Mesothelial cell of epicardium (in vitro differentiated cells): ENCODE measurements around the gene CYTH1. TPM values are rescaled to one million over a fixed set of nuclear protein-coding genes. Genes with fewer than 3 reads are reported as not detected.
A peak's percentile ranks its signal among the peaks of the same experiment; 100 is the strongest.

Experiments
- DNase-seq, 2 experiments: peaks; one replicate each; pipeline ENCODE4 v3.0.0; 2021; ENCODE audit warnings: low spot score in 2 of 2; ENCODE audit not compliant: unreplicated experiment in 2 of 2
- H3K27ac Mint-ChIP-seq: 2 replicates; pipeline ENCODE4 v1.8.0; 2021; ENCODE audit warnings: mixed read lengths
- H3K27me3 Mint-ChIP-seq: 2 replicates; pipeline ENCODE4 v1.8.0; 2021; ENCODE audit warnings: low read depth, mixed read lengths
- H3K36me3 Mint-ChIP-seq: 2 replicates; pipeline ENCODE4 v1.8.0; 2021; ENCODE audit warnings: mixed read lengths
- H3K4me1 Mint-ChIP-seq: 2 replicates; pipeline ENCODE4 v1.8.0; 2021; ENCODE audit warnings: mixed read lengths
- H3K4me3 Mint-ChIP-seq: 2 replicates; pipeline ENCODE4 v1.8.0; 2021; ENCODE audit warnings: mild to moderate bottlenecking, moderate library complexity, mixed read lengths
- H3K9me3 Mint-ChIP-seq: 2 replicates; pipeline ENCODE4 v1.8.0; 2021; ENCODE audit warnings: mixed read lengths
- total RNA-seq: library from RNA; stranded (reverse); gene quantifications from 3 replicates; pipeline ENCODE4 v1.2.1, GENCODE V29; 2021
- TF ChIP-seq, protein P1 (sequence below): fragments of 200-600 bp; sonication (generic); IDR thresholded peaks from one replicate; pipeline ENCODE4 v1.5.0; 2021; ENCODE audit warnings: antibody characterized with exemption; ENCODE audit not compliant: unreplicated experiment

CYTH1 gene
- total RNA-seq, 1 donor from 2014 or later: 42.8 TPM

DNA sequence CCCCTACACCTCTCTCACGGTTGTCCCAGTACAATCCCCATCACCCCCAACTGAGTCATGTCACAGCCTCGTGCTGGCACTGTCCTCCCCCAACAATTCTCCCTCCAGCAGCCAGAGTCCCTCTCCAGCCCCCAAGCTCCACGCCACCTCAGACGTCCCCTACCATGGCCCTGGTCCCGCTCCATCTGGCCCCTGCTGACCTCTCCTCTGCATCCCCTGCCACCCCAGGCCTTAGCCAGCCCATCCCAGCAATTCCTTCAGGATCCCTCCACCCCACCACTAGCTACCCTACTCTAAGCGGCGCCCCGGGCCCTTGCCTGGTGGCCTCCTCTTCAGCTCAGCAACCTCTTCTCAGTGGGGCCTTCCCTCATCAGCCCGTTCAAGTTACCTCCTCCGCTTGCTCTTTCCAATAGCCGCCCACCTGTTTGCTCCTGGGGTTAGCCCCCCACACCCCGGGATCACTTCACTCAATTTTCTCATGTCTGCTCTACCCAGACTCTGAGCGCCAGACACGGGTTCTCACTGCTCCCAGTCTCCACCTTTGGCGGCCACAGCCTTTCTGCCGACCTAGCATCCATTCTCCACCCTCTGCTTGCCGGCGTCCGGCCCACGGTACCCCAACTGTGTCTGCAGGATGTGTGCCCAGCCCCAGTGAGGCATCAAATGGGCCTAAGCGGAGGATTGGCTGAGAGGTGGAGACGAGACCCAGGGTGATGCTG is 112.7 kb downstream of the CYTH1 start:
- no peak overlapping the region for H3K4me3 Mint-ChIP-seq
- H3K27ac Mint-ChIP-seq: no peak overlapping the region
- TF ChIP-seq, protein P1, sequence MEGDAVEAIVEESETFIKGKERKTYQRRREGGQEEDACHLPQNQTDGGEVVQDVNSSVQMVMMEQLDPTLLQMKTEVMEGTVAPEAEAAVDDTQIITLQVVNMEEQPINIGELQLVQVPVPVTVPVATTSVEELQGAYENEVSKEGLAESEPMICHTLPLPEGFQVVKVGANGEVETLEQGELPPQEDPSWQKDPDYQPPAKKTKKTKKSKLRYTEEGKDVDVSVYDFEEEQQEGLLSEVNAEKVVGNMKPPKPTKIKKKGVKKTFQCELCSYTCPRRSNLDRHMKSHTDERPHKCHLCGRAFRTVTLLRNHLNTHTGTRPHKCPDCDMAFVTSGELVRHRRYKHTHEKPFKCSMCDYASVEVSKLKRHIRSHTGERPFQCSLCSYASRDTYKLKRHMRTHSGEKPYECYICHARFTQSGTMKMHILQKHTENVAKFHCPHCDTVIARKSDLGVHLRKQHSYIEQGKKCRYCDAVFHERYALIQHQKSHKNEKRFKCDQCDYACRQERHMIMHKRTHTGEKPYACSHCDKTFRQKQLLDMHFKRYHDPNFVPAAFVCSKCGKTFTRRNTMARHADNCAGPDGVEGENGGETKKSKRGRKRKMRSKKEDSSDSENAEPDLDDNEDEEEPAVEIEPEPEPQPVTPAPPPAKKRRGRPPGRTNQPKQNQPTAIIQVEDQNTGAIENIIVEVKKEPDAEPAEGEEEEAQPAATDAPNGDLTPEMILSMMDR: no peak

DNA sequence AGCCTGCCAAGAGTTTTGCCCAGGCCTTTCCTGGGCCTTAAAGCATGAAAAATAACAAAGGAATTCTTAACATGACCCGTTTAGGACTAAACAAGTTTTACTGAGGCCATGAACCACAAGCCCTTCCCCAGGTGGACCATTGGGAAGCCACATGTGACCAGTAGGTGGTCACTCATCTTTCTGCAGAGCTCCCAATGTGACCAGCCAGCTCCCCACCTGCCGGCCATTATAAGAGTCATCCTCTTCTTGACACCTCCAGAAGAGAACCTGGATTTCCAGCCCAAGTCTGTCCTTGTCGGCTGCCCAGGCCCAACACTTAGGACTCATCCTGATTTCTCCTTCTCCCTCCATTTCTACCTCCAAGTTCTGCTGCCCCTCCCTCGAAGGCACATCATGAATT is 113.2 kb downstream of the CYTH1 start:
- Mint-ChIP-seq H3K4me1 (peaks cover 35% of the 10 kb centered on the region), H3K36me3 (peaks cover 12% of the 10 kb centered on the region), H3K27ac (no peak overlapping the region), H3K27me3 (no peaks in the 10 kb centered on the region), H3K9me3 (no peaks in the 10 kb centered on the region), H3K4me3 (no peak overlapping the region)
- no peak for DNase-seq
- TF ChIP-seq, protein P1: no peak

More for the DNA sequence above, 112.7 kb downstream of the CYTH1 start:
- no peaks in the 10 kb centered on the region for H3K9me3 Mint-ChIP-seq
- peaks cover 12% of the 10 kb centered on the region for H3K36me3 Mint-ChIP-seq
- H3K27me3 Mint-ChIP-seq: no peaks in the 10 kb centered on the region
- no peak for DNase-seq
- H3K4me1 Mint-ChIP-seq: peaks cover 35% of the 10 kb centered on the region

DNA sequence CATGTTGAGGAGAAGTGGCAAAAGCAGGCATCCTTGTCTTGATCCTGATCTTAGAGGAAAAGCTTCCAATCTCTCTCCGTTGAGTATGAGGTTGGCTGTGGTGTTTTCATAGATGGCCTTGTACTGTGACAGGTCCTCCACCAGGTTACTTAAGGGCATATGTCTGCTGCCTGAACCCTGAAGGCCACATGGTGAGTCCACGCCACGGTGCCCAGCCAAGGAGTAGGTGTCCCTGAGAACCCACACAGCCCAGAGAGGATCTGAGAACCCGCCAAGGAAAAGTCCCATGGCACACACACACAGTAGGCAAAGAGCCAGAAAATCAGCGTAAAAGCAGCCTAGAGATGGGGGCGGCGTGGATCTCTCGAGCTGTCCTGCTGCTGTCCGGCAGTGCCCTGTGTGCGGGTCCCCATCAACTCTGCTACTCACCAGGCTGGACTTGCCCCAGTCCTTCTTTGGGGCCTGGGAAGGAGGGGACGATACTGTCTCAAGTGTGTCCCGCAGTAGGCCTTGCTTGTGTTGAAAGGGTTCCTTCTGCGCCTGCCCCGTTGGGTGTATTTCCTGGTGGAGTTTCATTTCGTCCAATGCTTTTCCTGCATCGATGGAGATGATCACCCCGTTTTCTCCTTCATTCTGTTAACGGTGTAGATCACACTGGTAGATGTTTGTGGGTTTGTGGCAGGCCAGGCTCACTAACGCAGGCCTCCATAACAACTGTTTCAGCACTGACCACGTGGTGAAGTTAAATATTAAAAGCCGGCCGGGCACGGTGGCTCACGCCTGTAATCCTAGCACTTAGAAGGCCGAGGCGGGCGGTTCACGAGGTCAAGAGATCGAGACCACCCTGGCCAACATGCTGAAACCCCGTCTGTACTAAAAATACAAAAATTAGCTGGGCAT is 114.1 kb downstream of the CYTH1 start:
- Mint-ChIP-seq H3K9me3 (no peaks in the 10 kb centered on the region), H3K27ac (no peak overlapping the region), H3K4me3 (no peak overlapping the region), H3K27me3 (no peaks in the 10 kb centered on the region), H3K4me1 (peaks cover 28% of the 10 kb centered on the region), H3K36me3 (peaks cover 9% of the 10 kb centered on the region)
- TF ChIP-seq, protein P1: no peak
- no peak for DNase-seq

DNA sequence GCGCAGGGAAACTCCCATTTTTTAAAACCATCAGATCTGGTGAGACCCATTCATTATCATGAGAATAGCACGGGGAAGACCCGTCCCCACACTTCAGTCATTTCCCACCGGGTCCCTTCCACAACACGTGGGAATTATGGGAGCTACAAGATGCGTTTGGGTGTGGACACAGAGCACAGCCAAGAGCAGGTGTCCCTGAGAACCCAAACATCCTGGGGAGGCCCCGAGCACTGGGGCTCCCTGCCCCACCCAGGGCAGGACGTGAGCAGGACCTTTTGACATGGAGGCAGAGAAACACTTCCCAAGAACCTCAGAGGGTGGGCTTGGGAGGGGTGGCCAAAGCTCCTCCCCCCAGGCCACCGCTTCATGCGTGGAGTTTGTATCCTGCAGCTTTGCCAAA is 115.0 kb downstream of the CYTH1 start:
- peaks cover 28% of the 10 kb centered on the region for H3K4me1 Mint-ChIP-seq
- no peak for DNase-seq
- peak overlapping the region; percentile 93 for H3K27ac Mint-ChIP-seq
- no peak overlapping the region for H3K4me3 Mint-ChIP-seq
- no peaks in the 10 kb centered on the region for H3K9me3 Mint-ChIP-seq
- peaks cover 7% of the 10 kb centered on the region for H3K36me3 Mint-ChIP-seq
- H3K27me3 Mint-ChIP-seq: no peaks in the 10 kb centered on the region
- TF ChIP-seq, protein P1: no peak

DNA sequence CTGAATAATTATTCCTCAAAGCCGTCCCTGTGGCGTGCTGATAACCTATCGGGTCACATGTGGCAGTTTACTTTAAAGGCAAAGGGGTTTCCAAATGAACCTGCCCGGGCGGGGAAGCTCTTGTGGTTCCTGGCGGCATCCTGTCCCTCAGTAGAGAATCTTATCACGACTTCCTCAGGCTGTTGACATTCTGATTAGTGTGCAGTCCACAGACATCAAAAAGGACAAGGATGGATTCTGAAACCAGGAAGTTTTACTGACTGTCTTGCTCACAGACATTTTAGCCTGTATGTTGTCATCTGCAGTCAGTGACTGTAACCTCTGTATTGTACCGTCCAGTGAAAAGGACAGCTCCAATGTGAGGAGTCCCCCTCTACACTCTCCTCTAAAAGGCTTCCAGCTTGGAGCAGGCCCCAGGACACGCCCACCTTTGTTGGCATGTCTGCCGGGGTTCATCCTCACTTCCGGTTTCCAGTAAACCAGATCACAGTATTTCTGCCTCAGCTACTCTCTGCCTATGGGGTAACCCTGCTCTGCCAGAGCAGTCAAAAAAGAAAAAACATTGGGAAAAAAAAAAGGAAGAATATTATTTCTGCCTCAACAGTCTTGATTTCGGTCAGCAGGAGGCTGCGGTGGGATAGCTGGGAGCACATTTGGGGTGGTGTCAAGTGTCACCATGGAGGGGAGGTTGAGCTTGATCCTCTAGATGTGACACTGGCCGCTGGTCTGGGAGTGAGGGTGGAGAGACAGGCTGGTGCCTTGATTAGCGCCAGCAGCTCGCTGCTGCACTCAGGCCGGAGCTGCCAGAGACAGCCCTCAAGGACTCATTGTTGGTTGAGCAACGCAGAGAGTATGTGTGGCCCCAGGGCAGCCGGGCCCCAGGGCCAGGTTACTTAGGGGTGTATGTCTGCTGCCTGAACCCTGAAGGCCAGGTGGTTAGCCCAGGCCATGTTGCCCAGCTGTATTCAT is 115.8 kb downstream of the CYTH1 start:
- Mint-ChIP-seq H3K4me3 (no peak overlapping the region), H3K9me3 (no peaks in the 10 kb centered on the region), H3K27me3 (no peaks in the 10 kb centered on the region), H3K4me1 (peaks cover 33% of the 10 kb centered on the region), H3K36me3 (peaks cover 4% of the 10 kb centered on the region), H3K27ac (peak overlapping the region; percentile 93)
- no peak for DNase-seq
- TF ChIP-seq, protein P1: no peak
